GM12865 (cell line): Measurements from ENCODE around the gene ROBO3.

Source experiments
- DNase-seq: peaks from one replicate; pipeline ENCODE4 v3.0.0; 2010; ENCODE audit warnings: low read depth
- H3K4me3 ChIP-seq: 2 replicates; pipeline ENCODE4 v1.5.1; 2011; ENCODE audit warnings: mild to moderate bottlenecking, low read depth, low read length, control low read depth
- CTCF ChIP-seq: IDR thresholded peaks from 2 replicates; pipeline ENCODE4 v1.5.1; 2011; ENCODE audit warnings: low read length, control low read depth, low read depth, inconsistent platforms; ENCODE audit not compliant: insufficient read depth; ENCODE audit errors: missing control alignments

ROBO3 gene

DNA sequence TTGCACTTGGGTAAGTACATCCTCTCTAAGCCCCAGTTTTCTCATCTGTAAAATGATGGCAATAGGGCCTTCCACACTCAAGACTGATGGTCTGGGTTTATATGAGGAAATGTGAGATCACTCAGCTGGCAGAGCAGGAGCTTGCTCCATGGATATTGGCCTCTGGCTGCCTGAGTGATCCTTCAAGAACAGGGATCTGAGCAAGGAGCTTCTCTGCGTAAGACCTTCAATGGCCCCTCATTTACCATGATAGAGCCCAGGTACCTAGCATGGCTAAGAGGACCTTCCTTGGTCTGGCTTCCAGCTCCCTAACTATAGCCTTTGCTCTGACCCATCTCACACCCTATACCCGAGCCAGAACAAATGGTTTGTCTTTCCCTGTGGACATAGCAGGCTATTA, 26.9 kb downstream of the ROBO3 start:
- DNase-seq = no peak

GRCh38 chr11:124892750-124893454, 27.7 kb downstream of the ROBO3 start:
- no peak for TF ChIP-seq CTCF

More for the DNA sequence above, 26.9 kb downstream of the ROBO3 start:
- TF ChIP-seq CTCF = no peak
- no peak overlapping the region for H3K4me3 ChIP-seq

DNA sequence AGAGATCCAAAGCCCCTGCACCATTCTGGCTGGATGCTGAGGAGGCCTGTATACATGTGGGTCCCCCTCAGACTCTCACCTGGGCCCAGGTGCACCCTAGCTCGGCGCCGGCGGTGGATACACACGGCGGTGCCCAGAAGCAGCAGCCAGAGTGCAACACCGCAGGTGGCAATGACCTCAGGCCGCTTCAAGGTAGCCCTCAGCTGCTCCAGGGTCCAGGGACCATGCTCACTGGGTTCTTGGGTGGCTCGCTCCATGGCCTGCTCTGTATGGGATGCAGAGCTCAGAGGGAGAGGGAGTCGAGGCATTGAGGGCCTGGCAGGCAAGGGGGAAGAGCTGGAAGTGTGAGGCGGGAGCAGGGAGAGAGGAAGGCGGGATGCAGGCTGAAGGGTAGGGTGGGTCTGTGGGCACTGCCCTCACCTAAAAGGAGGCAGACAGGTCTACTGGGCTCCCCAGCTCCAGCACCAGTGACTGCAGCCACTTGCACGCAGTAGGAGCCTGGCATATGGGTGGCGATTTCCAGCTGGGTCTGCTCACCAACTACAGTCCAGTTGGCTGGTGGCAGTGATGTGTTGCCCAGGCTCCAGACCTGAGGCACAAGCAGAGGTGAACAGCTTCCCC, 28.7 kb downstream of the ROBO3 start:
- no peak for TF ChIP-seq CTCF
- no peak for DNase-seq
- H3K4me3 ChIP-seq = no peak overlapping the region

More at GRCh38 chr11:124892750-124893454, 27.7 kb downstream of the ROBO3 start:
- DNase-seq = no peak
- no peak overlapping the region for H3K4me3 ChIP-seq

- no peak for DNase-seq
- TF ChIP-seq CTCF = no peak
- no peak overlapping the region for H3K4me3 ChIP-seq
Observed at GRCh38 chr11:124894606-124895430, 29.6 kb downstream of the ROBO3 start.

- H3K4me3 ChIP-seq = no peak overlapping the region
- no peak for DNase-seq
- no peak for TF ChIP-seq CTCF
Observed at GRCh38 chr11:124895471-124895971, 30.3 kb downstream of the ROBO3 start.

GRCh38 chr11:124896071-124896750, 31.0 kb downstream of the ROBO3 start:
- no peak for DNase-seq
- no peak for TF ChIP-seq CTCF
- H3K4me3 ChIP-seq = no peak overlapping the region
